OCI-LY7 (cell line): ENCODE data around the gene ADARB2.

ENCODE experiments used
- CTCF ChIP-seq: fragments of 200-600 bp; sonication (generic); conservative IDR thresholded peaks from 2 replicates; pipeline ENCODE4 v1.5.1; 2014; ENCODE audit warnings: mild to moderate bottlenecking, antibody characterized with exemption, low read length, moderate library complexity, mixed read lengths
- EZH2phosphoT487 ChIP-seq: fragments of 200-600 bp; sonication (generic); IDR thresholded peaks from 2 replicates; pipeline ENCODE4 v1.6.1; 2018; ENCODE audit warnings: low read depth, borderline replicate concordance, mild to moderate bottlenecking, mixed run types, antibody characterized with exemption, low read length, moderate library complexity, mixed read lengths

DNA sequence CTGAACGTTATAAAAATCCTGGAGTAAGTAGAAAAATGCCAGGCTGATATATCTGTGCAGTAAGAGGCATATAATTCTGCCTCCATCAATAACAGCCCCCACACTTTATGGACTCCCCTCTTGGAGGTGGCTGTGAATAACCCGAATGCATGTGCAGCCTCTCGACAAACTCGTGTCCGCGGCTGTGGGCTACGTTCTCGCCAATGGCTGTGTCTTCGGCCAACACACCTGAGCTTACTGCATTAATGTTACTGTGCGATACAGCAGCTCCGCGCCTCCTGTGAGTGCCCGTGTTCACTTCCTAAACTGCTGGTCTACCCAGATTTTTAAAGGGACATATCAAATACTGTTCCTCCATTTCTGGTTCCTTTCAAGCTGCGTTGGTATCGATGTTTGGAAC lies 209.4 kb downstream of the ADARB2 start:
- TF ChIP-seq CTCF (no peak), EZH2phosphoT487 (no peak)
